ENCODE results near the gene SPDEF. TPM values are rescaled to one million over a fixed set of nuclear protein-coding genes. Genes with fewer than 3 reads are reported as not detected.

The SPDEF gene
- total and polyA plus RNA-seq, 2 experiments from 2014 or later, result 0.69 TPM; not detected in 1

- Histone ChIP-seq H3K27ac (ENCODE audit: low read depth) (no peak overlapping the region), H2AFZ (no peak overlapping the region), H3K4me3 (no peak overlapping the region), H3K4me2 (no peak overlapping the region), H3K36me3 (ENCODE audit: insufficient read depth) (no peaks in the 10 kb centered on the region), H3F3A (replicated peaks; ENCODE audit: low read depth) (no peaks in the 10 kb centered on the region), H3K9me2 (ENCODE audit: insufficient read depth) (no peaks in the 10 kb centered on the region), H4K20me1 (replicated peaks; ENCODE audit: insufficient read depth) (no peaks in the 10 kb centered on the region), H3K27me3 (ENCODE audit: insufficient read depth) (no peaks in the 10 kb centered on the region), H3K4me1 (ENCODE audit: insufficient read depth) (no peaks in the 10 kb centered on the region), H3K79me2 (replicated peaks; ENCODE audit: insufficient read depth) (no peaks in the 10 kb centered on the region)
- ATAC-seq (no peak), DNase-seq (ENCODE audit: low spot score) (no peak)
- TF ChIP-seq ZNF114 (CRISPR knock-in tag; IDR thresholded peaks at IDR 0.05) (no peak), JUNB (IDR thresholded peaks at IDR 0.05; ENCODE audit: unreplicated experiment) (no peak), ETS1 (IDR thresholded peaks at IDR 0.05) (no peak), CREB1 (CRISPR knock-in tag; IDR thresholded peaks at IDR 0.05; ENCODE audit: low read depth) (no peak), STAT1 (IDR thresholded peaks at IDR 0.05; ENCODE audit: unreplicated experiment) (no peak), NANOG (IDR thresholded peaks at IDR 0.05; ENCODE audit: borderline replicate concordance) (no peak), POLR2AphosphoS5 (IDR thresholded peaks at IDR 0.05; ENCODE audit: low read depth) (no peak), ZNF462 (CRISPR knock-in tag; IDR thresholded peaks at IDR 0.05) (no peak), EZH2phosphoT487 (IDR thresholded peaks at IDR 0.05; ENCODE audit: unreplicated experiment) (no peak)
- H3K4me1 Mint-ChIP-seq, result peaks cover 3% of the 10 kb centered on the region; the same call in 1 of the 3 replicates
- peaks cover 2% of the 10 kb centered on the region; the same call in 1 of the 3 replicates for H3K9me3 Mint-ChIP-seq
- H3K27ac Mint-ChIP-seq, result no peak overlapping the region
- H3K27me3 Mint-ChIP-seq (ENCODE audit: insufficient read depth, low read depth, poor library complexity), result peaks cover 6% of the 10 kb centered on the region
- H3K36me3 Mint-ChIP-seq (ENCODE audit: low read depth), result no peaks in the 10 kb centered on the region; the same call in 2 of the 3 replicates
- H3K4me3 Mint-ChIP-seq, result no peak overlapping the region
These were observed 12.0 kb downstream of the SPDEF start for GRCh38 chr6:34544052-34544604.
